Prostate gland (tissue), 2 donors: ENCODE results near the gene MATK. TPM values are rescaled to one million over a fixed set of nuclear protein-coding genes. Genes with fewer than 3 reads are reported as not detected.

ENCODE experiments used
- DNase-seq: peaks from one replicate; pipeline ENCODE4 v3.0.0-alpha.2; 2019; ENCODE audit warnings: low spot score
- H3K27ac ChIP-seq, 2 donors: fragments of 200-600 bp; sonication (generic); 2 replicates each; pipeline ENCODE4 v1.5.1; 2017 to 2019
- H3K27me3 ChIP-seq: fragments of 200-600 bp; sonication (generic); replicated peaks from 2 replicates; pipeline ENCODE4 v1.5.1; 2019; ENCODE audit not compliant: insufficient read depth
- H3K36me3 ChIP-seq, 2 donors: fragments of 200-600 bp; sonication (generic); 1 replicate in 1 of 2; 2 replicates in 1 of 2; pipeline versions ENCODE4 v1.5.1 to v1.8.1; 2017 to 2019
- H3K4me1 ChIP-seq: fragments of 200-600 bp; sonication (generic); replicated peaks from 2 replicates; pipeline ENCODE4 v1.5.1; 2019
- H3K4me3 ChIP-seq, 2 donors: fragments of 200-600 bp; sonication (generic); 2 replicates each; pipeline ENCODE4 v1.5.1; 2017 to 2019
- H3K9me3 ChIP-seq: fragments of 200-600 bp; sonication (generic); 2 replicates; pipeline ENCODE4 v1.5.1; 2017
- CTCF ChIP-seq, 4 experiments: fragments of 200-600 bp in 2 of 4; fragments of 450-650 bp in 2 of 4; sonication (generic) in 2 of 4; IDR thresholded peaks; 1 replicate in 3 of 4; 2 replicates in 1 of 4; pipeline ENCODE4 v1.5.1; 2016 to 2019; ENCODE audit warnings: antibody characterized with exemption in 4 of 4, mild to moderate bottlenecking in 2 of 4, moderate library complexity in 2 of 4
- POLR2A ChIP-seq: fragments of 450-650 bp; IDR thresholded peaks from one replicate; pipeline ENCODE4 v1.6.1; 2016; ENCODE audit warnings: antibody characterized with exemption, mild to moderate bottlenecking
- POLR2AphosphoS5 ChIP-seq: sonication (generic); formaldehyde crosslinking; IDR thresholded peaks from one replicate; pipeline ENCODE4 v1.6.1; 2017; ENCODE audit warnings: antibody characterized with exemption
- WGBS: methylation state at CpG from one replicate; pipeline ENCODE4 v1.1.5; 2018; 5-methylcytosine and 5-hydroxymethylcytosine counted together
- intact Hi-C: fragments of 100-400 bp; cut with DNase I; formaldehyde crosslinking; loops from one replicate; pipeline ENCODE4 v1.14.2; 2022
- total RNA-seq, 2 donors: library from RNA; depleted of rRNA; stranded (reverse); fragments of >200 nt; gene quantifications; one replicate each; pipeline ENCODE4 v1.1.0, GENCODE V29; 2016

The MATK gene
- total RNA-seq, 2 donors from 2014 or later: 1.9 to 4.4 TPM

GRCh38 chr19:3796358-3796757, 10.2 kb upstream of the MATK start:
- no peak for DNase-seq
- Histone ChIP-seq H3K4me3 (no peak overlapping the region), H3K27me3 (no peaks in the 10 kb centered on the region), H3K27ac (no peak overlapping the region), H3K4me1 (no peaks in the 10 kb centered on the region), H3K36me3 (no peaks in the 10 kb centered on the region), H3K9me3 (no peaks in the 10 kb centered on the region)
- TF ChIP-seq POLR2A (no peak), POLR2AphosphoS5 (no peak)
- intact Hi-C loops: no loop called here
- 97% methylated on average over 2 of the region's 2 CpGs for WGBS

GRCh38 chr19:3793799-3794198, 7.6 kb upstream of the MATK start:
- TF ChIP-seq POLR2A (no peak), CTCF (IDR thresholded peaks at IDR 0.05) (no peak), POLR2AphosphoS5 (no peak)
- Histone ChIP-seq H3K27ac (no peak overlapping the region), H3K4me3 (no peak overlapping the region), H3K36me3 (no peaks in the 10 kb centered on the region), H3K27me3 (no peaks in the 10 kb centered on the region), H3K4me1 (no peaks in the 10 kb centered on the region), H3K9me3 (no peaks in the 10 kb centered on the region)
- intact Hi-C loops: no loop called here
- no peak for DNase-seq
- 97% methylated on average over 3 of the region's 3 CpGs for WGBS

GRCh38 chr19:3792114-3792513, 5.9 kb upstream of the MATK start:
- no peaks in the 10 kb centered on the region for H3K4me1 ChIP-seq
- no peak for TF ChIP-seq POLR2A
- intact Hi-C loops: no loop called here
- H3K9me3 ChIP-seq: no peaks in the 10 kb centered on the region
- no peaks in the 10 kb centered on the region for H3K36me3 ChIP-seq
- H3K27me3 ChIP-seq: no peaks in the 10 kb centered on the region
- DNase-seq: no peak
- WGBS: 69% methylated on average over 3 of the region's 3 CpGs
- H3K4me3 ChIP-seq: no peak overlapping the region
- no peak overlapping the region for H3K27ac ChIP-seq

- 83% methylated on average over 7 of the region's 7 CpGs for WGBS
- Histone ChIP-seq H3K9me3 (no peaks in the 10 kb centered on the region), H3K4me1 (no peaks in the 10 kb centered on the region), H3K27ac (no peak overlapping the region), H3K4me3 (no peak overlapping the region), H3K27me3 (no peaks in the 10 kb centered on the region), H3K36me3 (no peaks in the 10 kb centered on the region)
- intact Hi-C loops: no loop called here
- DNase-seq: no peak
- TF ChIP-seq CTCF (IDR thresholded peaks at IDR 0.05) (no peak), POLR2AphosphoS5 (no peak), POLR2A (no peak)
Observed at GRCh38 chr19:3790941-3791340, 4.8 kb upstream of the MATK start.

- intact Hi-C loops: no loop called here
- Histone ChIP-seq H3K4me1 (no peaks in the 10 kb centered on the region), H3K36me3 (no peaks in the 10 kb centered on the region), H3K27me3 (no peaks in the 10 kb centered on the region), H3K4me3 (no peak overlapping the region), H3K27ac (no peak overlapping the region), H3K9me3 (no peaks in the 10 kb centered on the region)
- WGBS: 77% methylated on average over 6 of the region's 6 CpGs
- no peak for DNase-seq
- TF ChIP-seq CTCF (IDR thresholded peaks at IDR 0.05): no peak
- TF ChIP-seq POLR2A: no peak
- TF ChIP-seq POLR2AphosphoS5: no peak
Observed at GRCh38 chr19:3790209-3790734, 4.1 kb upstream of the MATK start.

GRCh38 chr19:3788996-3789778, 3.0 kb upstream of the MATK start:
- intact Hi-C loops: no loop called here
- H3K4me3 ChIP-seq: no peak overlapping the region
- H3K27me3 ChIP-seq: no peaks in the 10 kb centered on the region
- TF ChIP-seq CTCF (IDR thresholded peaks at IDR 0.05): no peak
- TF ChIP-seq POLR2AphosphoS5: no peak
- no peak for TF ChIP-seq POLR2A
- WGBS: 50% methylated on average over 16 of the region's 16 CpGs
- H3K4me1 ChIP-seq: no peaks in the 10 kb centered on the region
- no peak for DNase-seq
- H3K27ac ChIP-seq: no peak overlapping the region
- no peaks in the 10 kb centered on the region for H3K36me3 ChIP-seq
- H3K9me3 ChIP-seq: no peaks in the 10 kb centered on the region
